Effector CD8-positive, alpha-beta T cell (primary cell): ENCODE results near the gene EMP1.

Experiments used
- DNase-seq: peaks from one replicate; lab custom pipeline; 2025; lab: John Stamatoyannopoulos, UW
- total RNA-seq, 4 experiments: gene quantifications; one replicate each; lab custom pipeline; 2026; lab: John Stamatoyannopoulos, UW

Gene EMP1, protein sequence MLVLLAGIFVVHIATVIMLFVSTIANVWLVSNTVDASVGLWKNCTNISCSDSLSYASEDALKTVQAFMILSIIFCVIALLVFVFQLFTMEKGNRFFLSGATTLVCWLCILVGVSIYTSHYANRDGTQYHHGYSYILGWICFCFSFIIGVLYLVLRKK
- total RNA-seq: 2.0 to 10.3 (median 6.1) reads per million in 4 experiments

GRCh38 chr12:13196130-13196921 is at the start of gene EMP1:
TSS of gene EMP1 (plus strand) at chr12:13196726. CDS start at chr12:13211511, 14,785 bp downstream.
- peak; percentile 7 for DNase-seq

DNA sequence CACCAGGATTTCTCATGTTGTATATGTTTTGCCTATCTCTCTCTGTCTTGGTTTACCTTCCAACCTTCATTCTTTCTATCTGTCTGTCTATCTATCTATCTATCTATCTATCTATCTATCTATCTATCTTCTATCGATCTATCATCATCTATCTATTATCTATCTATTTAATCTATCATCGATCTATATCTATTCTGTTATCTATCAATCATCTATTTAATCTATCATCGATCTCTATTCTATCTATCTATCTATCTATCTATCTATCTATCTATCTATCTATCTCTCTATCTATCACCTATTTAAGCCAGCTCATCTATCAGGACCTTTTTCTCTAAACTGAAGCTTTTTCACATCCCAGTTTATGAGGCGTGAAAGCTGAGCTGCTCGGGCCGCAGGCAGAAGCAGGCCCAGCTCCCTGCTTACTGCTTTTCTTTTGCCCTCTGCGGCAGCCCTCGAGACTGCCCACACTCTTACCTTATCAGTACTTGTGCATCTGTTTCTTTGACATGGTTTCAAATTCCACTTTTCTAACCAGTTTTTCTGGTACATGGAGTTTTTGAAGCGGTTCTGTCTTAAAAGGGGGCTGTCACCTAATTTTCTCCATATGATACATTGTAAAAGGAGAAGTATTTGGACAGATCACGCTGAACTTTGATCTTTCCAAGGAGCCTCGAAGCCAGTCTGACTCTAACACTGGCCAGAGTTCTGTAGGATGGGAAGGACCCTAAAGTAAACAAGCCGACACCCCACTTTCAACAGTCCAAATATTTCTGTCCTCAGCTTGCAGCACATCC is 48.6 kb upstream of the EMP1 start:
- no peak for DNase-seq

DNA sequence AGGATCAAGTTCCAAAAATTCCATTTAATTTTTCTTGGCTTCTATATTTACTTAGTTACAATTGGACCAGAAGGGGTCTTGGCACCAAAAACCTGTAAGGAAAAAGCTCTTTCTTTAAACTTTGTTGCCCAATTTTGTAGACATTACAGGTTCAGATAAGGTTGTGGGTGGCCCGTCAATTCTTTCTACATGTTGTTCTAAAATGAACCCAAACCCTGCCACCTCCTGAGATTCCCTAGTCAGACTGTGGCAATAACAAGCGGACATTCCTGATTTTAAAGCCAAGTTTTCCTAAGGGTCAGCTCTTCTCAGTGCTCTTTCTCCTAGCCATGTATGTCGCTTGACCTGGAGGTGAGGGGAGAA is 48.1 kb upstream of the EMP1 start:
- no peak for DNase-seq

GRCh38 chr12:13149411-13149810 is 47.1 kb upstream of the EMP1 start:
- no peak for DNase-seq

DNA sequence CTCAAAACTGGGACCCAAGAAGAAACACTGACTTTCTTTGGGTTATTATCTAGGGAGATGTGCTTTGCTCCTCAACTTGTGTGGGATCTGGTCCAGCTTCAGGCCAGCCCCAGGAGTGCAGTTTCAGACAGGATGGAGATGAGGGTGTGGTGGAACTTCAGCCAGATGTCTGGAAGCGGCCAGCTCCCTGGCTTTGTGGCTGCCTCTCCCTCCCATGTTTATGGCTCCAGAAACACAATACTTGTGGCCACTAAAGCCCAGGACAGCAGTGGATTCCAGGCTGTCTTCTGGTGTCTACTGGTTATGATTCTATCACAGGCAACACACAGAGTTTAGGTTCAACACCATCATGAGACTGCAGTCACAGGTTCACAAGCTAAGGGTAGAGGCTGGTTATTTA is 44.2 kb upstream of the EMP1 start:
- DNase-seq: no peak

GRCh38 chr12:13152756-13153155 is 43.8 kb upstream of the EMP1 start:
- DNase-seq: no peak

DNA sequence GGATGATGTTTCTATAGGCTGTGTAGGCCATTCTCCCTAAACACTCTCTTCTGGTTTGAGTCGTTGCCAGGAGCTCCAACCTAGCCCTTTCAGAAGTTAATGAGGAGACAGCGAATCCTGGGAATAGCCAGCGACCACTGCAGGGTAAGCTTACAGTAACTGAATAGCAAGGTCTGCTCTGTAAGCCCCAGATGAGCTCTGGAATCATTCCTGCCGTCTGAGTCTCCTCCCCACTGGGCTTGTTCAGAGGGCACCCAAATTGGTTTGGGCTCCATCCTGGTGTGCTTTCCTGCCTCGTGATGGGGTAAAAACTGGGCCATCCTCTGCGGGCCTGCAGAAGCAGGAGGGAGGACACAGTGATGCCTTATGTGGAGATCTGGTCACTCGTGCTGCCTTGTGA is 43.3 kb upstream of the EMP1 start:
- DNase-seq: no peak

- no peak for DNase-seq
Observed at GRCh38 chr12:13154027-13154538, 42.4 kb upstream of the EMP1 start.

DNA sequence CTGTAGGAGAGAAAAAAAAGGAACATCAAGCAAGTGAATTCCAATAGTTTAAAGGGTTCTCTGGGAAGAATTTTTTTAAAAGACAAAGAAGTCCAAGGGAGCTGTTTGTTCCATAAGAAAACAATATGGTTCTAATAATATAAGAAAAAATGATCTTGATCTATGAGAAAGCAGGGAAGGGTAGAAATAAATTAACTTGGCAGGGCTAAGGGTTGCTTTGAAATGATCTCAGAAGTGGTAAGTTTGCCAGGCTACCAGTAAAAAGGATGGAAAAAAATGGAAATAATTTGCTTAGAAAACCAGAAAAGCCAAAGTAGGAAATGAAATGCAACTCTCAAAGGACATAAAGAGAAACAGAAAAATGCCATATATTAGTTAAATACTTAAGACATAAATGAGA is 41.7 kb upstream of the EMP1 start:
- DNase-seq: no peak

GRCh38 chr12:13156277-13156676 is 40.2 kb upstream of the EMP1 start:
- DNase-seq: no peak

DNA sequence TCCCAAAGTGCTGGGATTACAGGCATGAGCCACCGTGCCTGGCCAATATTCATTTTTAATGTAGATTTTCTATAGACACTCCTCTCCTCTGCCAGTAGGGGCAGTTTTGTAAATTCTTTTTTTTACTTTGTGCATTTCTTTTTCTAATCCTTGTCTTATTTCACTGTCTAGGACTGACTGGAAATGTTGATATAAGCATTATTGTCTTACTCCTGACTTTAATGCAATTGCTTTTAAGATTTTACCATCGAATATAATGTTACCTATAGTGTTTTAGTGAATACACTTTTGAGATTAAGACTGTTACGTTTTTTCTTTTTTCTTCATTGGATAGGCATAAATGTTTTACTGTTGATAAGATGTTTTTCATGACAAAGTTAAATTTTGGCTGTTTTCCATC is 35.4 kb upstream of the EMP1 start:
- DNase-seq: no peak

- DNase-seq: no peak
Observed at GRCh38 chr12:13162904-13163303, 33.6 kb upstream of the EMP1 start.

- DNase-seq: no peak
Observed at GRCh38 chr12:13163868-13164635, 32.5 kb upstream of the EMP1 start.

DNA sequence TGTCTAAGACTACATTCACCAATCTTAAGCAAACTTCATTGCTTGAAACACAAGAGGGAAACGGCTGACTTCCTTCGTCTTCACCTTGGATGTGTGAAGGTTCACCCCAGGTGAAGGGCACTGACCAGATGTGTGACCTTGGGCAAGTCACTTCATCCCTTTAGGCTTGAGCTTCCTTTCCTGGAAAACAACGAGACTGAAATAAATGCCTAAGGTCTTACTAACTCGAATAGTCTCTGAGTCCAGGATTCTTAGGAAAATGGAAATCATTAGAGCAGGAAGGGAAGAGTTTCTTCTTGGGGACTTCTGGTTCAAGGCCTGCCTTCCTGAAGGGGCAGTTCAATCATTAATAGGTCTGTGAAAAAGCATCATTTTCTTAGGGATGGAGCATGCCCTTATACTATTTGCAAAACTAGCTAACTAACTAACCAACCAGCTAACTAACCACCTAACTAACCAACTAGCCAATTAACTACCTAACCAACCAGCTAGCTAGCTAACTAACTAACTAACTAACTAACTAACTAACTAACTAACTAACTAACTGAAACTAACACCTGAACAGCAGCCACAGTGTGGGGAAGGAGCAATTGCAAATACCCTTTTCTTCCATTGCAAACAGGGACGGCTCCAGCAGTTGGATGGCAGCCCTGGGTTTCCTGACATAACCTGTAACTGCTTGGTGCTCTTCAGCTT is 31.5 kb upstream of the EMP1 start:
- no peak for DNase-seq

GRCh38 chr12:13165617-13166041 is 30.9 kb upstream of the EMP1 start:
- DNase-seq: no peak

GRCh38 chr12:13167226-13167625 is 29.3 kb upstream of the EMP1 start:
- no peak for DNase-seq

GRCh38 chr12:13167906-13168305 is 28.6 kb upstream of the EMP1 start:
- DNase-seq: no peak

- DNase-seq: no peak
Observed at GRCh38 chr12:13169272-13169671, 27.3 kb upstream of the EMP1 start.

- DNase-seq: no peak
Observed at GRCh38 chr12:13170892-13171490, 25.5 kb upstream of the EMP1 start.

DNA sequence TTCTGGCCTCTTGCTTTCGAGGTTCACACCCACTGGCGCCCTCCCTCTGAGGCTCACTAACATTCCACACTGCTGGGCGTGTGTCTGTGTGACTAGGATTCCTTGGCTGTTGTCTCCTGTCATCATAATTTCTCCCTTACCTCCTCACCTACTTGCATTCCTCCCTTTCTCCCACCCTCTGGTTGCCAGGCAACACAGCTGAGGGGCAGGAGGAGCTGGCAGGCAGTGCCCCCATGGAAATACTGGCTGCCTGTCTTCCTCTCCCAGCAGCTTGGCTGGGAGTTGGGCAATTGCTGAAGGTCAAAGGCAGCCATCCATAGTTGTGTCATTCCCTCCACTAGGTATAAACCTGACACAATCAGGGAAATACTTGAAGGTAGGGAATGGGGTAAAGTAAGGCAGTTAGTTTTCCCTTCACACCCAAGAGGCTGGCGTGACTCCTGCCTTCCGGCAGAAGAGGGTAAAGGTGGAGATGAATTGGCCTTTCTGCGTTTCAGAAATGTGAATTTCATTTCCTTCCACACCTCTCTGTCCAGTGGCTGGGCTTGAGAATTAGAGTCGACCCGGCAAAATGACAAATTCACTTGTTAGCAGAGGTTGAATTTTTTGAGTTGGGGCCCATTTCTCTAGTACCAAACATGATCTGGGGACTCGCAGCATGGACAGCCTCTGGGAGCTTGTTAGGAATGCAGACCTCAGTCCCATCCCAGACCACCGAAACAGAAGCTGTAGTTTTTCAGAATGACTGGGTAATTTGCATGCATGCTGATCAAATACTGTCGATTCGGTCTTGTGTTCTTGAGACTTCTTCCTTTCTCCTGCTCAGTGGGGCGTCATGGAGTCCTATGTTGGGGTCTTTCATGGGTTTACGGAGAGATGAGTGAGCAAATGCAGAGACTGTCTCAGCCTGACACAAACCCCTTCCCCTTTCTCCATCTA is 24.3 kb upstream of the EMP1 start:
- DNase-seq: no peak
